Measurements from ENCODE around the gene SYNPO2L. TPM values are rescaled to one million over a fixed set of nuclear protein-coding genes. Genes with fewer than 3 reads are reported as not detected.
"Not testable (repeated sequence)": the region's sequence is repeated elsewhere in the genome, so short reads cannot be mapped to it uniquely, and the experiment has no call there.

Gene SYNPO2L
- total and polyA plus RNA-seq, 2 experiments from 2014 or later: not detected

DNA sequence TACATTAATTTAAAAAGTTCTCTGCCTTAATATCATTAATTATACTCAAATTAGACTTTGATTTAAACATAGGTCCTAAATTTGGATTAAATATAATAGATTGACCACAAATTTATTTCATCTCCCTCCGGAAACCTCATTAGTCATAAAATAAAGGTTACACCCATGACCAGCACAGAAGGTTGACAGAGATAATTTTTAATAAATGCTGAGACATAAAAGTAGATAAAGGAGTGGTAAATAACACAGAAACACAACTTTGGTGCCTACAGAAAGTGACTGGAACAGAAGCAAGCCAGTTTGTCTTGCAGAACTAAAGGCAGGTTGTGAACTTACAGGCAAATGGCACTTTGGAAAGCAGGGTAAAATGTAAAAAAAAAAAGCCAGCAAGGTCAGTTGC, 31.8 kb upstream of the SYNPO2L start:
- H3K4me2 ChIP-seq; H3K9me3 ChIP-seq (ENCODE audit: low read depth); H2AFZ ChIP-seq; H3K27me3 ChIP-seq; H3K9me2 ChIP-seq (replicated peaks; ENCODE audit: insufficient read depth); H3K4me1 ChIP-seq (ENCODE audit: insufficient read depth); DNase-seq (ENCODE audit: low spot score); H3K27ac ChIP-seq; H4K20me1 ChIP-seq (ENCODE audit: insufficient read depth, poor library complexity, severe bottlenecking); H3K79me2 ChIP-seq; H3K4me3 ChIP-seq; H3K36me3 ChIP-seq (replicated peaks; ENCODE audit: insufficient read depth, low read depth): not testable (repeated sequence)
- WGBS (ENCODE audit: low lambda C conversion rate, missing lambda C conversion rate): 97% methylated on average over 1 of the region's 1 CpG

DNA sequence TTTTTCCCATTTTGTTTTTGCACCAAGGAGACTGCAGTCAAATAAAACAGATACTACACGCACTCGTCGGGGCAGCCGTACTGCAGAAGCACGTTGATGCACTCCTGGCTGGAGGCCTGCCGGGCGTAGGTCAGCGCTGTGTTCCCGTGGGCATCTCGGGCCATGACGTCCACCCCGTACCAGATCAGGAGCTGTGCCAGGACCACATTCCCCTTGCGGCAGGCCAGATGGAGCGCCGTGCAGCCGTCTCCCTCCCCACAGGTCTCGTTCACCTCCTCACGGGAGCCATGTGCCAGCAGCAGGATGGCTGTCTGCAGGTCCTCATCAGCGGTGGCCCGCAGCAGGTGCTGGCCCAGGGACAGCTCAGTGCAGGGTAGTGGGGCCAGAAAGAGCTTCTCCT, 18.7 kb upstream of the SYNPO2L start:
- not testable (repeated sequence) for DNase-seq (ENCODE audit: low spot score)
- WGBS (ENCODE audit: low lambda C conversion rate, missing lambda C conversion rate): 91% methylated on average over 9 of the region's 20 CpGs

DNA sequence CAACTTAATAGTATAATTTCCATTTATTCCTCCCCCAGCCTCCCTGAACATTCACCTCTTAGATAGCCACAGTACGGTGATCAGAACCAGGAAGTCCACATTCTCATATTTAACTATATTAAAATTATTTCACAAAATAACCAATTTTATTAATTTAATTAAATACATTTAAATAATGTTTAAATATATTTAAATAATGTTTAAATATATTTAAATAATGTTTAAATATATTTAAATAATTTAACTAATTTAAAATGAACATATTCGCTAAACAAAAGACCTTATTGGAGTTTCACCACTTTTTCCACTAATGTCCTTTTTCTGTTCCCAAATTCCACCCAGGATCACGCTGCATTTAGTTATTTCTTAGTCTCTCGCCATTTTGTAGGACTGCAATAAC, 12.5 kb upstream of the SYNPO2L start:
- H2AFZ ChIP-seq; H3K9me3 ChIP-seq (ENCODE audit: low read depth); H3K36me3 ChIP-seq (replicated peaks; ENCODE audit: insufficient read depth, low read depth); H3K9me2 ChIP-seq (replicated peaks; ENCODE audit: insufficient read depth); H3K79me2 ChIP-seq; H3K27ac ChIP-seq; DNase-seq (ENCODE audit: low spot score); H3K27me3 ChIP-seq; H3K4me3 ChIP-seq; H3K4me1 ChIP-seq (ENCODE audit: insufficient read depth); H3K4me2 ChIP-seq; H4K20me1 ChIP-seq (ENCODE audit: insufficient read depth, poor library complexity, severe bottlenecking): not testable (repeated sequence)
- 98% methylated on average over 4 of the region's 4 CpGs for WGBS (ENCODE audit: low lambda C conversion rate, missing lambda C conversion rate)

More for the DNA sequence above, 18.7 kb upstream of the SYNPO2L start:
- not testable (repeated sequence) for H3K36me3 ChIP-seq (replicated peaks; ENCODE audit: insufficient read depth, low read depth); H3K4me3 ChIP-seq; H3K4me1 ChIP-seq (ENCODE audit: insufficient read depth); H3K27me3 ChIP-seq; H3K9me2 ChIP-seq (replicated peaks; ENCODE audit: insufficient read depth); H4K20me1 ChIP-seq (ENCODE audit: insufficient read depth, poor library complexity, severe bottlenecking); H3K9me3 ChIP-seq (ENCODE audit: low read depth); H2AFZ ChIP-seq; H3K79me2 ChIP-seq; H3K27ac ChIP-seq; H3K4me2 ChIP-seq

DNA sequence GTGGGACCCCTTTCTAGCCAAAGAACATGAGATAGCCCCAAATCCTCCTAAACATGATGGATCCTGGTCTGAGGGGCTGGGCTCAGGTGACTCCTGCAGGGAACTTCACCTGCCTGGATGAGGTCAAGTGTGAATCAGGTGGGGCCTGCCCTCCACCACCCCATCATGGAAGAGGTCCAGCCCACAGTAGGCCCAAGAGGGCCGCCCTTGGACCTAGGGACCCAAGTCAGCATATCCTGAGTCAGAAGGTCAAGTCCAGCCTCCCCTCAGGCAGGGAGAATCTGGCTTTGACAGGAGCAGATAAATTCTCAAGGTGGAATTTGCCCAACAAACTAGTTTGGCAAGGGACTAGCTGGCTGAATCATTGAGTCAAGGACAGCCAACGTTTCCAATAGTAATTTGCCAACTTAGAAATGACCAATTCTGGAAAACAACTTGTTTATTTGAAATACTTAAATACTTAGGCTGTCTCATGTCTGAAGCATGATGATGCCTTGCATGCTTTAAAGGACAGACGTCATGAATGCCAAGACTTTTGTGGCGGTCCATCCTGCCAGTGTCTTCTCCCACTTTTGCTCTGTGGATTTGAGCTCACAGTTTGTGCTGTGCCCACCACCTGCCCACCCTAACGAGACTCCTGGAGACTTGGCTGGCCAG, 10.5 kb upstream of the SYNPO2L start:
- H3K9me2 ChIP-seq (replicated peaks; ENCODE audit: insufficient read depth); H3K27ac ChIP-seq; H3K27me3 ChIP-seq; H3K79me2 ChIP-seq; H3K4me1 ChIP-seq (ENCODE audit: insufficient read depth); H2AFZ ChIP-seq; DNase-seq (ENCODE audit: low spot score); H3K4me2 ChIP-seq; H3K4me3 ChIP-seq; H3K36me3 ChIP-seq (replicated peaks; ENCODE audit: insufficient read depth, low read depth); H3K9me3 ChIP-seq (ENCODE audit: low read depth); H4K20me1 ChIP-seq (ENCODE audit: insufficient read depth, poor library complexity, severe bottlenecking): not testable (repeated sequence)
- WGBS (ENCODE audit: low lambda C conversion rate, missing lambda C conversion rate): 78% methylated on average over 5 of the region's 5 CpGs

DNA sequence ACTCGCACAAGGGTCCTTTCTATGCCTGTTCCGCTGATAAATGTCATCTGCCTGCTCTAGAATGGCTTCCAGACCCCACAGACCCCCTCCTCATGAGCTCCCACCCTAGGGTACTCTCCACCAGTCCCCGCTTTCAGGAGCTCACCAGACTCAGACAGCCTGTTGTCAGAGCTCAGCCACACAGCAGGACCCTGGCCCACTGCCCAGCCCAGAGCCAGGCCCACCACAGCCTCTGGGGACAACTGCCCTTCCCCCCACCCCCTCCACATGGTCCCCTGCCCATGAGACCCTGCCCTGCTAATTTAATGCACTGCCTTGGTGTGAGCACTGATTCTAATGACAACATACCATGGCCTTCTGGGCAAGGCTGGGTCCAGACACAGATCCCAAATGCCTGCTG, 9.8 kb upstream of the SYNPO2L start:
- not testable (repeated sequence) for DNase-seq (ENCODE audit: low spot score); H3K4me2 ChIP-seq; H3K79me2 ChIP-seq; H3K9me3 ChIP-seq (ENCODE audit: low read depth); H2AFZ ChIP-seq; H3K9me2 ChIP-seq (replicated peaks; ENCODE audit: insufficient read depth); H3K36me3 ChIP-seq (replicated peaks; ENCODE audit: insufficient read depth, low read depth); H3K27ac ChIP-seq; H3K4me3 ChIP-seq; H3K4me1 ChIP-seq (ENCODE audit: insufficient read depth); H4K20me1 ChIP-seq (ENCODE audit: insufficient read depth, poor library complexity, severe bottlenecking); H3K27me3 ChIP-seq
- WGBS (ENCODE audit: low lambda C conversion rate, missing lambda C conversion rate): no CpG with 5 or more reads among the region's 3 CpGs

DNA sequence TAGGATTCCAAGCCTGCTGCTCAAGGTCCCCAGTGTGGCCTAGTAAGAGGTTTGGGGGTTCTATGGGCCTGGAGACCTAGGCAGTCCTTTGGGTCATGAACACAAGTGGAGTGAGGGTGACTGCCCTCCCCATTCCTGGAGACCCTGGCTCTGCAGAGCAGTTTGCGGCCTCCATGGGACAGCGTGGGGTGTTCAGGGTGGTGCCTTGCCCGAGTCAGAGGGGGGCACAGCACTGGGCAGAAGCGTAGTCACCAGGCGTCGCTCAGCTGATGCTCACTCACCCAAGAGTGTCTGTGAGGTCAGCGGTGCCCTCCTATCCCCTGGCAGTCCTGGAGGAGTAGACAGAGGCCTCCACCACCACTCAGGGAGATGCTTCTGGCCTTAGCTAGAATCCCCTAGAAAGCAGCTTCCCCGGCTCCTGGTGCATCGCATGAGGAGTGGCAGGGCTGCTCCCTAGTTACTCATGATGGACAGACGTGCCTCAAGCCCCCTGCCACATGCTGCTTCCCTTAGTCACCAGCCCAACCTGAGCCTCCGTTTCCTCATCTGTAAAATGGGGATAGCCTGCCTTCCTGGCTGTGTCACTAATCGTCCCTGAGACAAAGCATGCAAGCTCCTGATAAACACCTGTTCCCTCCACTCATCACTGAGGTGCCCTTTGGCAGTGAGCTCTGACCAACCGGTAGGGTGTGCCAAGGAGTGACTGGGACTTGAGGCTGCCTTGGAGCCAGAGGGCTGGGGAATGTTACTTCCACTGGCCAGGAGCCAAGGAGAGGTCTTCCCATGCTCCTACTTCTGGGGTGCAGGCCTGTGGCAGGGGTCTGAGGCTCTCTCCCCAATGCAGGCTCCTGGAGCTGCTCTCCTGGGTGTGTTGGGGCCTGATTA, 8.6 kb upstream of the SYNPO2L start:
- not testable (repeated sequence) for H3K4me1 ChIP-seq (ENCODE audit: insufficient read depth); H3K9me3 ChIP-seq (ENCODE audit: low read depth); DNase-seq (ENCODE audit: low spot score); H3K9me2 ChIP-seq (replicated peaks; ENCODE audit: insufficient read depth); H3K4me3 ChIP-seq; H3K79me2 ChIP-seq; H4K20me1 ChIP-seq (ENCODE audit: insufficient read depth, poor library complexity, severe bottlenecking); H3K36me3 ChIP-seq (replicated peaks; ENCODE audit: insufficient read depth, low read depth); H3K27ac ChIP-seq; H2AFZ ChIP-seq; H3K4me2 ChIP-seq; H3K27me3 ChIP-seq
- WGBS (ENCODE audit: low lambda C conversion rate, missing lambda C conversion rate): 89% methylated on average over 13 of the region's 13 CpGs

DNA sequence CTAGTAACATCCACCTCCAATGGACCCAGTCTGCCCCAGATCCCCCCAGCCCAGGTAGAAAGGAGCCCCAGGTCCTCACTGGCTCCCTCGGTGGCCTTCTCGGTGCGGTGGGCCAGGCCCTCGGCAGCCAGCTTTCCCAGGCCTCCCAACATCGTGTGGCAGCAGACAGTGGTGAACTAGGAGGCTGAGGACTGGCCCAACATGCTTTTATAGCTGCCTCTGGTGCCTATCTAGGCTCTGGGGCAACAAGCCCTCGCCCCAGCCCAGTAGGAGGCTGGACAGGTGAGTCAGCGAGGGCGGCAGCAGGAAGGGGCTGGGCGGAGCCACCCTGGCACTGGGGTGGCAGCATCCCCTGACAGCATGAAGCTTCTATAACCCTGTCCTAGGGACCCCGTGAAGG, 7.8 kb upstream of the SYNPO2L start:
- not testable (repeated sequence) for H3K27me3 ChIP-seq; H3K9me3 ChIP-seq (ENCODE audit: low read depth); H3K27ac ChIP-seq; H3K36me3 ChIP-seq (replicated peaks; ENCODE audit: insufficient read depth, low read depth); H3K4me3 ChIP-seq; H2AFZ ChIP-seq; H4K20me1 ChIP-seq (ENCODE audit: insufficient read depth, poor library complexity, severe bottlenecking); H3K4me1 ChIP-seq (ENCODE audit: insufficient read depth); H3K9me2 ChIP-seq (replicated peaks; ENCODE audit: insufficient read depth); DNase-seq (ENCODE audit: low spot score); H3K79me2 ChIP-seq; H3K4me2 ChIP-seq
- WGBS (ENCODE audit: low lambda C conversion rate, missing lambda C conversion rate): 83% methylated on average over 10 of the region's 10 CpGs

DNA sequence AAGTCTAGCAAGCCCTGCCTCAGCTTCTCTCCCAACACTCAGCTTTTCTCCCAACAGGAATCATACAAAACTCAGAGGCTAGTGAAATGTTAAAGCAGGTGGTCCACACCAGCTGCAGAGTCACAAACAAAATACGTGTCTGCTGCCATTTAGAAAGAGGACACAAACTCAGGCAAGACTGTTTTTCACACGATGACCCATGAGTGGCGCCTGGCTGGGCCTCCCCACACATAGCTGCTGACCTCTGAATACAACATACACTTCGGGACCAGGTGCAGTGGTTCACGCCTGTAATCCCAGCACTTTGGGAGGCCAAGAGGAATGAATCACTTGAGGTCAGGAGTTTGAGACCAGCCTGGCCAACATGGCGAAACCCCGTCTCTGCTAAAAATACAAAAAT, 6.9 kb upstream of the SYNPO2L start:
- WGBS (ENCODE audit: low lambda C conversion rate, missing lambda C conversion rate): 81% methylated on average over 7 of the region's 7 CpGs
- not testable (repeated sequence) for H3K4me2 ChIP-seq; H3K9me3 ChIP-seq (ENCODE audit: low read depth); H3K4me1 ChIP-seq (ENCODE audit: insufficient read depth); H3K4me3 ChIP-seq; H3K27ac ChIP-seq; DNase-seq (ENCODE audit: low spot score); H3K36me3 ChIP-seq (replicated peaks; ENCODE audit: insufficient read depth, low read depth); H3K79me2 ChIP-seq; H3K27me3 ChIP-seq; H4K20me1 ChIP-seq (ENCODE audit: insufficient read depth, poor library complexity, severe bottlenecking); H3K9me2 ChIP-seq (replicated peaks; ENCODE audit: insufficient read depth); H2AFZ ChIP-seq

Data from hepatocyte (in vitro differentiated cells).